GM12872 (cell line): ENCODE measurements around the gene HIVEP2.

Experiments
- TF ChIP-seq, protein P1 (sequence below): IDR thresholded peaks from 3 replicates; pipeline ENCODE4 v1.5.1; 2011; ENCODE audit warnings: low read depth, mild to moderate bottlenecking, low read length, moderate library complexity; ENCODE audit not compliant: insufficient read depth

Gene HIVEP2

GRCh38 chr6:142787422-142787821 is 157.6 kb downstream of the HIVEP2 start:
- TF ChIP-seq, protein P1, sequence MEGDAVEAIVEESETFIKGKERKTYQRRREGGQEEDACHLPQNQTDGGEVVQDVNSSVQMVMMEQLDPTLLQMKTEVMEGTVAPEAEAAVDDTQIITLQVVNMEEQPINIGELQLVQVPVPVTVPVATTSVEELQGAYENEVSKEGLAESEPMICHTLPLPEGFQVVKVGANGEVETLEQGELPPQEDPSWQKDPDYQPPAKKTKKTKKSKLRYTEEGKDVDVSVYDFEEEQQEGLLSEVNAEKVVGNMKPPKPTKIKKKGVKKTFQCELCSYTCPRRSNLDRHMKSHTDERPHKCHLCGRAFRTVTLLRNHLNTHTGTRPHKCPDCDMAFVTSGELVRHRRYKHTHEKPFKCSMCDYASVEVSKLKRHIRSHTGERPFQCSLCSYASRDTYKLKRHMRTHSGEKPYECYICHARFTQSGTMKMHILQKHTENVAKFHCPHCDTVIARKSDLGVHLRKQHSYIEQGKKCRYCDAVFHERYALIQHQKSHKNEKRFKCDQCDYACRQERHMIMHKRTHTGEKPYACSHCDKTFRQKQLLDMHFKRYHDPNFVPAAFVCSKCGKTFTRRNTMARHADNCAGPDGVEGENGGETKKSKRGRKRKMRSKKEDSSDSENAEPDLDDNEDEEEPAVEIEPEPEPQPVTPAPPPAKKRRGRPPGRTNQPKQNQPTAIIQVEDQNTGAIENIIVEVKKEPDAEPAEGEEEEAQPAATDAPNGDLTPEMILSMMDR, result no peak

GRCh38 chr6:142786476-142786875 is 158.5 kb downstream of the HIVEP2 start:
- TF ChIP-seq, protein P1, result no peak

- TF ChIP-seq, protein P1, result no peak
These were observed 160.6 kb downstream of the HIVEP2 start for GRCh38 chr6:142784344-142784743.

DNA sequence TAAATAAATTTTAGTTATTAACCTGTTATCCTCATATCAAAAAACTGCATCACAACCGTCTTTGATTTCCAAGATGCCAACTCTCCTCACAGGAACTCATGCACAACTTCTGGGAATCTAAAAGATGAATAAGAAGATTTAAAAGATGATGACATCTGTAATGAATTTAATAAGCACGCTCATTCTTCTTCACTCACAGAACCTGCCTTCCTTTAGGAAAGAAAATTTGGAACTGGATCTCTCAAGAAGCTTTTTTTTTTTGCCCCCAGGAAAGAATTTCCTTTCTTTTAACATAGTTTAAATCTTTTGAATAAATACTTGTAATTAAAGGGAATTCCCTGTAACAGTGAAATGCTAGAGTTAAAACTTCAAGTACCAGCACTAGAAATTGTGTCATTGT is 161.5 kb downstream of the HIVEP2 start:
- TF ChIP-seq, protein P1, result no peak

GRCh38 chr6:142781129-142781528 is 163.8 kb downstream of the HIVEP2 start:
- TF ChIP-seq, protein P1, result no peak

GRCh38 chr6:142773859-142774648 is 170.9 kb downstream of the HIVEP2 start:
- TF ChIP-seq, protein P1, result no peak

- TF ChIP-seq, protein P1, result no peak
These were observed 171.7 kb downstream of the HIVEP2 start for GRCh38 chr6:142773324-142773723.
